ENCODE data around the gene LPXN.

LPXN gene

DNA sequence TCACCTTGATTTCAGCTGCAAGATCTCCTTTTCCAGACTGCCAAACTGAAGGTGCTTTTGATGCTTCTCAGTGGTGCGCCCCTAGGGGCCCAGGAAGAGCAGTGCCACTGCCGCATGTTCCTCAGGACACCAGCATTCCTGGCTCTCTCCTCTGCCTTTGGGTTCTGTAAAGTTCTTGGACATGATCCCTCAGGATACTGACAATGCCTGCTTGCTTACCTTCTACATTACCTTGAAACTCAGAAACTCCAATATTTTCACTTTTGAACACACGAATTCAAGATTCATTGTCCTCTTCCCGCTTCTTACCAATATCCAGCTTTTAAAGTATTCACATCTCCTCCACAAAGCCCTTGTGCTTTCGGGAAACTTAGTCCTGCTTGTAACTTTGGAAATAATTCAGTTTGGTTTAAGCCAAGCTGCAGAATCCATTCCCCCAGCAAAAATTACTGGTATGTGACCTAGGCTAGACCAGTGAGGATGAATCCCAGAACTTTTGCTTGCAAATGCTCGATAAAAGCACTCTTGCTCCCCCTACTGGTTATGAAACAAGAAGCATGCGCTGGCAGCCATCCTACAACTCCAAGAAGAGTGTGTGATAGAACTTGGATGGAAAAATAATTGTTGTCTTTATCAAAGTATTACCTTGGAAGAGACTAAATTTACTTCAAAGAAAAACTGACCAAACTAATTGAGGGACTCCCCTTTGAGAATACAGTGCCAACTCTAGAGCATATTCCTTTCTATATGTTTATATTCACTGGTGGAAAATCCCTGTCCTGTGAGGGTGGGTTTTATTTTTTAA, 51.2 kb downstream of the LPXN start:
- peak; percentile 37 for DNase-seq (ENCODE audit: low read depth)

DNA sequence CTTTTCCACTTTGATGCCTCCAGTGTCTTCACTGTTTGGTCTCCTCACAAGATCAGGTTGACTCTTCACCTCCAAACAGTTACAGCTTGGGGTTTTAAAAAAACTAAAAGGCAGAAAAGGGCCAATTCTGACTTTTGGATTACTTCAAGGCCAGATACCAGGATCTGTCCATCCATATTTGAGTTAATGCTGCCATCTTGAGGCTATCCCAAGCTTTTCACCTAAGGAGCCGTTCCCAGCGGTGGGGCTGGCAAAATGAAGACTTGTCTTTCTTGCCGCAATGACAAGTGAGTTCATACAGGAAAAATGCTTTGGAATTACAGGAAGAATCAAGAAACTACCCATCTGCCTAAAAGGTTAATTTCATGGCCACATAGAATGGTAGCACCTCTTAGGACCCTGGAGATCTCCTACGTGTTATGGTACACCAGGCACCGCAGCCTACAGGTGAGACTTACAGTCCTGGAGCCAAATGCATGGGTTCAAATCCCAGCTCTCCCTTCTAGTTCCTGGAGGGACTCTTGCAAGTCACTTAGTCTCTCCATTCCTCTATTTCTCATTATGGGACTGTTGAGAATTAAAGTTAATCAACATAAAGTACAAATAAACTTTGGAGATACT, 61.8 kb downstream of the LPXN start:
- no peak for DNase-seq (ENCODE audit: low read depth)

GRCh38 chr11:58511636-58512035, 64.0 kb downstream of the LPXN start:
- no peak for DNase-seq (ENCODE audit: low read depth)

- no peak for DNase-seq (ENCODE audit: low read depth)
Observed at GRCh38 chr11:58509748-58510147, 65.9 kb downstream of the LPXN start.

GRCh38 chr11:58508814-58509213, 66.8 kb downstream of the LPXN start:
- DNase-seq (ENCODE audit: low read depth), result no peak

GRCh38 chr11:58508005-58508404, 67.7 kb downstream of the LPXN start, which contains the start of gene OR5B21:
TSS of gene OR5B21 (minus strand) at chr11:58508105. CDS start at chr11:58508105, 0 bp downstream.
- DNase-seq (ENCODE audit: low read depth), result no peak

GRCh38 chr11:58507355-58507754, 68.3 kb downstream of the LPXN start:
- DNase-seq (ENCODE audit: low read depth), result no peak

- no peak for DNase-seq (ENCODE audit: low read depth)
Observed at GRCh38 chr11:58506935-58507334, 68.7 kb downstream of the LPXN start.

GRCh38 chr11:58505849-58506248, 69.8 kb downstream of the LPXN start:
- DNase-seq (ENCODE audit: low read depth), result no peak

DNA sequence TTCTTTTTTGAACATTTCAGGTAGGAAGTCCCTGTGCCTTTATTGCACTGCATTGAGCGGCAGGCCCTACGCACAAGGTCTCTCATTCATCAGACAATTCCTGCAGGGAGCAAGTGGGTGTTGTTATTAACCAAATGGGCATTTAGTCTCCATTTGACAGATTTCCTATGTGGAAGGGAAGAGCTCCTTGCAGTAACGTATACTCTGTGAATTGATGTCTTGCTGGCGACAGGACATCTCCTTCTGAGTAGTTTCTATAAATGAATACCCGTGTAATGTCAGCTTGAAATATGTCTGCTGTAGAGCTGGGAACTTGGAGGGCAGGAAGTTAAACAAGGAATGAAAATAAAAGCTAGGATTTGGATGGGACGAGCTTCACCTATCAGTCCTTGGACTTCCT, 71.4 kb downstream of the LPXN start:
- no peak for DNase-seq (ENCODE audit: low read depth)

- DNase-seq (ENCODE audit: low read depth), result no peak
Observed at GRCh38 chr11:58503361-58503856, 72.2 kb downstream of the LPXN start.

DNA sequence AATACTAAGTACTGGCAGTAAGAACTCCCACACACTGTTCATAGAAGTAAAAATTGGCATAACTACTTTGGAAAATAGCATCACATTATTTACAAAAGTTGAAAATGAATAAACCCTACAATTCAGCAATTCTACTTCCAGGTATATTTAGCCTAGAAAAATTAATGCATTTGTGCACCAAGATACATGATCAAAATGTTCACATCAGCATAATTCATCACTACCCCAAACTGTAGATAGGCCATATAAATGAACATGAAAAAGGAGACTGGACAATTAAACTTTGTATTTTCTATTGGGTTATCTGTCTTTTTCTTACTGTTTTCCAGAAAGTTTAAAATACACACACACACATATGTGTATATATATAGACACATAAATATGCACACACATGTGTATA, 73.7 kb downstream of the LPXN start:
- DNase-seq (ENCODE audit: low read depth), result no peak

- no peak for DNase-seq (ENCODE audit: low read depth)
Observed at GRCh38 chr11:58498464-58498863, 77.2 kb downstream of the LPXN start.

DNA sequence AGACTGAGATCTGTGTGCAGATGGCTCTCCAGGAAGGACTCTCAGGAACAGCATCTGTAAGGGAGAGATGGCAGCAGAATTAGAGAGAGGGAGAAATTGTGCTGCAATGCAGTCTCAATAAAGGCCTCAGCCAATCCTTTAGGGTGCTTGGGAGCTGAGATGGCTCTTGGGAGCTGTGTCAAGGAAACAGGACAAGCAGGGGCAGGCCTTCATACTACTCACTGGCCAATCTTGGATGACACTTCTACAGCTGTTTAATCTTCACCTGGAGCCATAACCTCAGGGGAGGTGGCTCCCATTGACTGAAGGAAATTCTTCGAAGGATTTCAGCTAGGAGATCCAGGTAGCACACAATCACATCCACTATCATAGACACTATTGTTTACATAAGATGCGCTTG, 77.7 kb downstream of the LPXN start:
- DNase-seq (ENCODE audit: low read depth), result no peak

DNA sequence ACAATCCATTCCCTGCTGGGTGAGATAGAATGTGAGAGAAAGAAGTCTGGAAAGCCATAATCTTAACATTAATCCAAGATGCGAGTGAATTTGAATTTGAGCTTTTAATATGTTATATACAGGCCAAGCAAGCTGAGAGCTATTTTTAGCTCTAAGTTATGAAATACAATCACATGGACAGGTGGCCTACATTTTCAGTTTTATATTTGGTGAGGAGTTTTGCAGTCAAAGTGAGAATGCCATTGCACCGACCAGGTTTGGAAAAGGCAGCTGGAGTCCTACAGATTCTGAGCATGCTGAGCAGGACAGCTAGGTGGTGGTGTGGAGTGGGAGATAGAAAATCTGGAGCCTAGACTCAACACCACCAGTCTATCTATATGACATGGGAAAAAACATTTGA, 79.8 kb downstream of the LPXN start:
- no peak for DNase-seq (ENCODE audit: low read depth)

DNA sequence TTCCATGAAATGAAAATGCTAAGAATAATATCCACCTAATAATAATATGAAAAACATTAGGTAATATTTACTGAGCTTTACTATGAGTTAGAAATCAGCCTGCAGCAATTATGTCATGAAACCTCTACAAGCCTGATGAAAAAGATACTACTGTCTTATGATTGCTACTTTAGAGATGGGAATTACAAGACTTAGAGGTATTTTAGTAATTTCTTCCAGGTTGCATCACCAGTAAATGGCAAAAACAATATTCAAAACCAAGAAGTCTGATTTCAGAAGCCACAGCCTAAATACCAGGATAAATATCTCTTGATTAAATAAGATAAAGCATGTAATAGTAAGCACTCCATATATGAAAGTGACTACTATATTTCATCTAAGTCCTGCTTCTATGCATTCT, 81.6 kb downstream of the LPXN start:
- DNase-seq (ENCODE audit: low read depth), result no peak

DNA sequence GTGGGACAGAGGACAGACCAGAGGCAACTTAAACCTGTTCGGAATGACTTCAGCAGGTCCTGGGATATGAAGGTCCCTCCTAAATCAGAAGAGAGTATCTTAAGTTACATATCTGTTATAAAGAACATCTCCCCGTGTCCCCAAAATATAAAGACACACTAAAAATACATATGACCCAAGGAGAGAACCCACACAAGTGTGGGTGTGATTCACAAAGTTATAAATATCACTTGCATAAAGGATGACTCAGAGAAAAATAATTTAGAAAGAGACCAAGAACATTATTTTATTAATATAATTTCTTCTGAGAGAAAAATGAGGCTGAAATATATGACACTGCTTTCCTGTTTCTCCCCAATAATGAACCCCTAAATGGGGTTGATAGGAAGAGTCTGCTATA, 82.0 kb downstream of the LPXN start:
- DNase-seq (ENCODE audit: low read depth), result no peak

DNA sequence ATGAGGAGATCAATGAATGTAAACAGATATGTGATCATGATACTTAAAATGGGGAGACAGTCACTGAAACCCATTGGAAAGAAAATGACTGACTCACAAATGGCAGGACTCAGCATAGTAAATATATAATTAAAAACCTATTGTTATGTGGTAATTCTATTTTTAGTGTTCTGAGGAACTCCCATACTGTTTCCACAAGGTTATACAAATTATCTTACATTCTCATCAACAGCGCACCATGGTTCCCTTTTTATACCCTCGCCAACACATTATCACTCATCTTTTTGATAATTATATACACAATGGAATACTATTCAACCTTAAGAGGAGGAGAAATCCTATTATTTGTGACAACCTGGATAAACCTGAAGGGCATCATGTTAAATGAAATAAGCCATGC, 84.8 kb downstream of the LPXN start:
- no peak for DNase-seq (ENCODE audit: low read depth)

GRCh38 chr11:58487170-58487569, 88.5 kb downstream of the LPXN start:
- DNase-seq (ENCODE audit: low read depth), result no peak

GRCh38 chr11:58485961-58486360, 89.7 kb downstream of the LPXN start:
- no peak for DNase-seq (ENCODE audit: low read depth)
